Type B pancreatic cell (in vitro differentiated cells): ENCODE measurements around the gene GRIA4. TPM values are rescaled to one million over a fixed set of nuclear protein-coding genes. Genes with fewer than 3 reads are reported as not detected.
A peak's percentile ranks its signal among the peaks of the same experiment; 100 is the strongest.

Experiments
- DNase-seq: peaks from one replicate; pipeline ENCODE4 v3.0.0; 2021; ENCODE audit warnings: mixed read lengths; ENCODE audit not compliant: unreplicated experiment; ENCODE audit errors: extremely low spot score
- H3K27ac Mint-ChIP-seq: 2 replicates; pipeline ENCODE4 v1.8.0; 2021; ENCODE audit warnings: mild to moderate bottlenecking, mixed read lengths
- H3K27me3 Mint-ChIP-seq: 2 replicates; pipeline ENCODE4 v1.8.0; 2021; ENCODE audit warnings: mixed read lengths
- H3K36me3 Mint-ChIP-seq: 2 replicates; pipeline ENCODE4 v1.8.0; 2021; ENCODE audit warnings: mixed read lengths
- H3K4me1 Mint-ChIP-seq: one replicate; pipeline ENCODE4 v1.8.0; 2021; ENCODE audit warnings: mixed read lengths; ENCODE audit not compliant: unreplicated experiment
- H3K4me3 Mint-ChIP-seq: 2 replicates; pipeline ENCODE4 v1.8.0; 2021; ENCODE audit warnings: mild to moderate bottlenecking, mixed read lengths
- H3K9me3 Mint-ChIP-seq: 2 replicates; pipeline ENCODE4 v1.8.0; 2021; ENCODE audit warnings: mixed read lengths
- CTCF ChIP-seq: fragments of 200-600 bp; sonication (generic); conservative IDR thresholded peaks from 2 replicates; pipeline ENCODE4 v1.5.0; 2021; ENCODE audit warnings: antibody characterized with exemption, mild to moderate bottlenecking
- total RNA-seq: library from RNA; stranded (reverse); gene quantifications from 2 replicates; pipeline ENCODE4 v1.2.1, GENCODE V29; 2021; ENCODE audit warnings: low replicate concordance

Gene GRIA4
- total RNA-seq, 1 donor from 2014 or later: 26.7 TPM

- Mint-ChIP-seq H3K4me1 (peaks cover 5% of the 10 kb centered on the region), H3K4me3 (no peak overlapping the region), H3K36me3 (no peaks in the 10 kb centered on the region), H3K27ac (no peak overlapping the region), H3K27me3 (no peaks in the 10 kb centered on the region), H3K9me3 (no peaks in the 10 kb centered on the region)
- DNase-seq: no peak
- no peak for TF ChIP-seq CTCF
These were observed 80.6 kb downstream of the GRIA4 start for GRCh38 chr11:105690467-105690866.

- no peak overlapping the region for H3K4me3 Mint-ChIP-seq
- peaks cover 5% of the 10 kb centered on the region for H3K4me1 Mint-ChIP-seq
- no peak for TF ChIP-seq CTCF
- H3K9me3 Mint-ChIP-seq: no peaks in the 10 kb centered on the region
- no peak for DNase-seq
- no peaks in the 10 kb centered on the region for H3K36me3 Mint-ChIP-seq
- H3K27me3 Mint-ChIP-seq: no peaks in the 10 kb centered on the region
- no peak overlapping the region for H3K27ac Mint-ChIP-seq
These were observed 83.3 kb downstream of the GRIA4 start for GRCh38 chr11:105693075-105693759.

- no peak for DNase-seq
- Mint-ChIP-seq H3K4me3 (no peak overlapping the region), H3K27ac (no peak overlapping the region), H3K27me3 (no peaks in the 10 kb centered on the region), H3K4me1 (no peaks in the 10 kb centered on the region), H3K36me3 (no peaks in the 10 kb centered on the region), H3K9me3 (no peaks in the 10 kb centered on the region)
- TF ChIP-seq CTCF: no peak
These were observed 86.1 kb downstream of the GRIA4 start for GRCh38 chr11:105696000-105696399.

- Mint-ChIP-seq H3K36me3 (no peaks in the 10 kb centered on the region), H3K9me3 (no peaks in the 10 kb centered on the region), H3K27me3 (no peaks in the 10 kb centered on the region), H3K4me3 (no peak overlapping the region), H3K27ac (no peak overlapping the region), H3K4me1 (no peaks in the 10 kb centered on the region)
- DNase-seq: no peak
- no peak for TF ChIP-seq CTCF
These were observed 87.4 kb downstream of the GRIA4 start for GRCh38 chr11:105697291-105697690.

GRCh38 chr11:105699203-105699602 lies 89.3 kb downstream of the GRIA4 start:
- H3K27me3 Mint-ChIP-seq: no peaks in the 10 kb centered on the region
- peak overlapping the region; percentile 84 for H3K27ac Mint-ChIP-seq
- H3K4me1 Mint-ChIP-seq: no peaks in the 10 kb centered on the region
- H3K9me3 Mint-ChIP-seq: no peaks in the 10 kb centered on the region
- TF ChIP-seq CTCF: no peak
- DNase-seq: no peak
- no peaks in the 10 kb centered on the region for H3K36me3 Mint-ChIP-seq
- peak overlapping the region; percentile 39 for H3K4me3 Mint-ChIP-seq

GRCh38 chr11:105700271-105700670 lies 90.4 kb downstream of the GRIA4 start:
- no peak for TF ChIP-seq CTCF
- Mint-ChIP-seq H3K9me3 (no peaks in the 10 kb centered on the region), H3K27me3 (no peaks in the 10 kb centered on the region), H3K36me3 (no peaks in the 10 kb centered on the region), H3K4me1 (no peaks in the 10 kb centered on the region), H3K4me3 (no peak overlapping the region), H3K27ac (no peak overlapping the region)
- no peak for DNase-seq
